ACHN (cell line): ENCODE data around the gene ADK.
"Not testable (repeated sequence)": the region's sequence is repeated elsewhere in the genome, so short reads cannot be mapped to it uniquely, and the experiment has no call there.

Experiments used
- DNase-seq: peaks from one replicate; pipeline ENCODE4 v3.0.0-alpha.2; 2015
- in situ Hi-C: cut with HindIII; loops from 2 replicates; pipeline ENCODE4 v1.10.0; 2017; ENCODE audit warnings: low sequenced_read_pairs, low pct_ligation_motif_present, low pct_unique_long_range_greater_than_20kb

The ADK gene

GRCh38 chr10:74424565-74424964, 273.5 kb downstream of the ADK start:
- in situ Hi-C loops = no loop called here
- DNase-seq = no peak

- in situ Hi-C loops = no loop called here
- no peak for DNase-seq
Observed at GRCh38 chr10:74425456-74426001, 274.5 kb downstream of the ADK start.

GRCh38 chr10:74431816-74432215, 280.8 kb downstream of the ADK start:
- DNase-seq = no peak
- in situ Hi-C loops = no loop called here

- DNase-seq = no peak
- in situ Hi-C loops = no loop called here
Observed at GRCh38 chr10:74432841-74433594, 282.0 kb downstream of the ADK start.

- no peak for DNase-seq
- in situ Hi-C loops = no loop called here
Observed at GRCh38 chr10:74433595-74433956, 282.6 kb downstream of the ADK start.

- no peak for DNase-seq
- in situ Hi-C loops = no loop called here
Observed at GRCh38 chr10:74433993-74434392, 283.0 kb downstream of the ADK start.

- no peak for DNase-seq
- in situ Hi-C loops = no loop called here
Observed at GRCh38 chr10:74434547-74434946, 283.5 kb downstream of the ADK start.

GRCh38 chr10:74436523-74437170, 285.6 kb downstream of the ADK start:
- in situ Hi-C loops = no loop called here
- DNase-seq = no peak

- peak; percentile 46 for DNase-seq
- in situ Hi-C loops = no loop called here
Observed at GRCh38 chr10:74437822-74438221, 286.8 kb downstream of the ADK start.

- in situ Hi-C loops = no loop called here
- no peak for DNase-seq
Observed at GRCh38 chr10:74439213-74439612, 288.2 kb downstream of the ADK start.

- no peak for DNase-seq
- in situ Hi-C loops = no loop called here
Observed at GRCh38 chr10:74445493-74445892, 294.5 kb downstream of the ADK start.

- DNase-seq = no peak
- in situ Hi-C loops = no loop called here
Observed at GRCh38 chr10:74450602-74451001, 299.6 kb downstream of the ADK start.

GRCh38 chr10:74451127-74451829, 300.3 kb downstream of the ADK start:
- in situ Hi-C loops = no loop called here
- DNase-seq = no peak

- in situ Hi-C loops = no loop called here
- DNase-seq = no peak
Observed at GRCh38 chr10:74453169-74453568, 302.1 kb downstream of the ADK start.

GRCh38 chr10:74457478-74457877, 306.5 kb downstream of the ADK start:
- DNase-seq, in situ Hi-C loops: not testable (repeated sequence)

- DNase-seq = no peak
- in situ Hi-C loops = no loop called here
Observed at GRCh38 chr10:74460812-74461211, 309.8 kb downstream of the ADK start.

GRCh38 chr10:74474022-74474713, 323.1 kb downstream of the ADK start:
- in situ Hi-C loops = no loop called here
- DNase-seq = no peak

- DNase-seq, in situ Hi-C loops: not testable (repeated sequence)
Observed at GRCh38 chr10:74476162-74476706, 325.2 kb downstream of the ADK start.

- no peak for DNase-seq
- in situ Hi-C loops = no loop called here
Observed at GRCh38 chr10:74480778-74481177, 329.8 kb downstream of the ADK start.
